Esophagus muscularis mucosa (tissue), 4 donors: ENCODE measurements around the gene AGAP1. TPM values are rescaled to one million over a fixed set of nuclear protein-coding genes. Genes with fewer than 3 reads are reported as not detected.

Experiments used
- DNase-seq: peaks from one replicate; pipeline ENCODE4 v3.0.0-alpha.2; 2017; ENCODE audit errors: extremely low spot score
- H3K27ac ChIP-seq, 4 donors: fragments of 200-600 bp; sonication (generic); replicated peaks in 1 of 4; 1 replicate in 3 of 4; 2 replicates in 1 of 4; pipeline ENCODE4 v1.5.1; 2016 to 2019; ENCODE audit warnings: mild to moderate bottlenecking in 1 of 4
- H3K27me3 ChIP-seq, 4 donors: fragments of 200-600 bp; sonication (generic); one replicate each; pipeline versions ENCODE4 v1.5.1 to v1.6.0; 2016 to 2019
- H3K36me3 ChIP-seq, 4 donors: fragments of 200-600 bp; sonication (generic); one replicate each; pipeline ENCODE4 v1.5.1; 2016 to 2019
- H3K4me1 ChIP-seq, 4 donors: fragments of 200-600 bp; sonication (generic); one replicate each; pipeline ENCODE4 v1.5.1; 2016 to 2019
- H3K4me3 ChIP-seq, 4 donors: fragments of 200-600 bp; sonication (generic); 1 replicate in 2 of 4; 2 replicates in 2 of 4; pipeline ENCODE4 v1.5.1; 2016 to 2019; ENCODE audit warnings: mild to moderate bottlenecking in 4 of 4, moderate library complexity in 1 of 4
- H3K9me3 ChIP-seq, 4 donors: fragments of 200-600 bp; sonication (generic); 1 replicate in 3 of 4; 2 replicates in 1 of 4; pipeline ENCODE4 v1.5.1; 2016 to 2019
- EP300 ChIP-seq: sonication (generic); formaldehyde crosslinking; IDR thresholded peaks from one replicate; pipeline ENCODE4 v1.6.1; 2017; ENCODE audit warnings: antibody characterized with exemption
- POLR2A ChIP-seq: fragments of 450-650 bp; IDR thresholded peaks from one replicate; pipeline ENCODE4 v1.6.1; 2017; ENCODE audit warnings: antibody characterized with exemption, moderate library complexity, mild to moderate bottlenecking, low read depth
- POLR2AphosphoS5 ChIP-seq, 2 donors: sonication (generic); formaldehyde crosslinking; IDR thresholded peaks; one replicate each; pipeline ENCODE4 v1.6.1; 2017; ENCODE audit warnings: antibody characterized with exemption in 2 of 2
- WGBS: methylation state at CpG from one replicate; pipeline ENCODE4 v1.1.5; 2018; 5-methylcytosine and 5-hydroxymethylcytosine counted together
- intact Hi-C: fragments of 100-400 bp; cut with DNase I; formaldehyde crosslinking; loops from one replicate; pipeline ENCODE4 v1.15.1; 2023
- total RNA-seq, 4 donors: library from RNA; depleted of rRNA; stranded (reverse); fragments of >200 nt; gene quantifications; one replicate each; pipeline versions ENCODE4 v1.1.0 to v1.2.1, GENCODE V29; 2016
- TF ChIP-seq, protein P1 (sequence below), 3 experiments: fragments of 200-600 bp in 2 of 3; fragments of 450-650 bp in 1 of 3; sonication (generic) in 2 of 3; IDR thresholded peaks; one replicate each; pipeline ENCODE4 v1.5.1; 2017 to 2019; ENCODE audit warnings: antibody characterized with exemption in 3 of 3, mild to moderate bottlenecking in 2 of 3, moderate library complexity in 1 of 3

AGAP1 gene
- total RNA-seq, 4 donors from 2014 or later = 37.9 to 62.4 (median 47.2) TPM

DNA sequence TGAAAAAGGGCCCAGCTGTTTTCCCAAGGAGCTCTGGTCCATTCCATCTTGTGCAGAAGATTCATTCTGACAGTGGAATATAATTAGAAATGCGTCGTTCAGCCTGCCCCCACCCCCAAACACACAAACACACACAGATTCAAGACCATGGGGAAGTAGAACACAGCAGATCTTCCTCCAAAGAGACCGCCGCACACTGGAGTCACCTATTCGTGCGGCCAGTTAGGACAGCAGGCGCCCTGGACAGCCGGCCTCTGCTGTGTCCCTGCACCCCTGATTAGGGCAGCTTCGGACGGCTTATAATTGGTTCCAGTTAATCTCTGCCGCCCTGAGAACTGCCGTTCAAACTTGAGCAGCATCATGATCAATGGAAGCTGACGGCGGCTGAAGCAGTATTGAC is 558.4 kb downstream of the AGAP1 start:
- TF ChIP-seq, protein P1, sequence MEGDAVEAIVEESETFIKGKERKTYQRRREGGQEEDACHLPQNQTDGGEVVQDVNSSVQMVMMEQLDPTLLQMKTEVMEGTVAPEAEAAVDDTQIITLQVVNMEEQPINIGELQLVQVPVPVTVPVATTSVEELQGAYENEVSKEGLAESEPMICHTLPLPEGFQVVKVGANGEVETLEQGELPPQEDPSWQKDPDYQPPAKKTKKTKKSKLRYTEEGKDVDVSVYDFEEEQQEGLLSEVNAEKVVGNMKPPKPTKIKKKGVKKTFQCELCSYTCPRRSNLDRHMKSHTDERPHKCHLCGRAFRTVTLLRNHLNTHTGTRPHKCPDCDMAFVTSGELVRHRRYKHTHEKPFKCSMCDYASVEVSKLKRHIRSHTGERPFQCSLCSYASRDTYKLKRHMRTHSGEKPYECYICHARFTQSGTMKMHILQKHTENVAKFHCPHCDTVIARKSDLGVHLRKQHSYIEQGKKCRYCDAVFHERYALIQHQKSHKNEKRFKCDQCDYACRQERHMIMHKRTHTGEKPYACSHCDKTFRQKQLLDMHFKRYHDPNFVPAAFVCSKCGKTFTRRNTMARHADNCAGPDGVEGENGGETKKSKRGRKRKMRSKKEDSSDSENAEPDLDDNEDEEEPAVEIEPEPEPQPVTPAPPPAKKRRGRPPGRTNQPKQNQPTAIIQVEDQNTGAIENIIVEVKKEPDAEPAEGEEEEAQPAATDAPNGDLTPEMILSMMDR (IDR thresholded peaks at IDR 0.05) = no peak
- TF ChIP-seq POLR2AphosphoS5 (IDR thresholded peaks at IDR 0.05) (no peak), POLR2A (no peak), EP300 (no peak)
- Histone ChIP-seq H3K27me3 (no peaks in the 10 kb centered on the region), H3K4me1 (no peaks in the 10 kb centered on the region), H3K9me3 (no peaks in the 10 kb centered on the region), H3K4me3 (no peak overlapping the region), H3K27ac (no peak overlapping the region), H3K36me3 (peaks cover 14 to 43% (median 23%) of the 10 kb centered on the region in 4 donors)
- no peak for DNase-seq
- intact Hi-C loops = no loop called here
- WGBS = 90% methylated on average over 10 of the region's 14 CpGs

DNA sequence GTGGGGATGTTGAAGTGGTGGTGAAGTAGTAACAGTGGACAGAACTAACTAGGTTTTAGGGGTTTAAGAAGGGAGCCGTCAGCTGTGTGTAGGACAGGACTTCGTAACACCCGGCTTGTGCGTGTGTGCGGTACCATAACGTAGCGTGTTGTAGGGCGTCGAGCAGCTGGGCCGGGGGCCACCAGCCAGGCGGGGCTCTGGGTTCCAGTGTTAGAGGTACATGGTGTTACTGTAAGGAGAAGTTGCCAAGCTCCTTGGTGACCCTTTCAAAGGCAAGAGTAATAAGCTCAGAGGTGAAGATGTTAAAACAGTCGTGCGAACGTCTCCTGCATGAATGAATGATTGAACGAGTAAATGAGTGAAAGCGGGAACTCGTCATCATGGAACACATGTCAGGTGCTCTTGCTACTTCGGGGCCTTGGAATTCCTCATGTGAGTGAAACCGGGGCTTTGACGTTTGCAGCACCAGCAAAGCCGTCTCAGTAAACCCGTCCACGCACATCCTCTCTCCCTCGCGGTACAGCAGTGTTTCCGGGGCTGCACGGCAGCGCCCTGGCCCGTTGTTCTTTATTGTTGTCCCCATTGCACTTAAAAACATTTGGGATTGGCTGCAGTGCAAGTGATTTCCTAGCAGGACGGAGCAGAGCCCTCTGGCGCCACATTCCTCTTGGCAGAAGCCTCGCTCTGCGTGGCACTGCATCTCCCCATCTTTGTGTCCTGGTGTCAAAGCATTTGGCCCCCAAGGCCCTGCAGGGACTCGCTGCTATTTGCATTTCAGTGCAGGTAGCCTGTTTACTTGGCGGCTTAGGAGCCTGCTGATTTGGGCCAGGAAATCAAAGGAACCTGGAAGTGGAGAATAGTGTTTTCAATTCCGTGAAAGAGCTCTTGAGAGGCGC is 559.3 kb downstream of the AGAP1 start:
- no peak for DNase-seq
- TF ChIP-seq POLR2AphosphoS5 (IDR thresholded peaks at IDR 0.05) (no peak), POLR2A (no peak), EP300 (no peak)
- TF ChIP-seq, protein P1 (IDR thresholded peaks at IDR 0.05) = no peak
- intact Hi-C loops = no loop called here
- H3K36me3 ChIP-seq = peaks cover 11 to 43% (median 19%) of the 10 kb centered on the region in 4 donors
- peaks cover 0 to 7% (median 5%) of the 10 kb centered on the region in 4 donors for H3K9me3 ChIP-seq
- no peak overlapping the region for H3K27ac ChIP-seq
- no peaks in the 10 kb centered on the region for H3K27me3 ChIP-seq
- no peaks in the 10 kb centered on the region for H3K4me1 ChIP-seq
- WGBS = 83% methylated on average over 36 of the region's 37 CpGs
- H3K4me3 ChIP-seq = no peak overlapping the region

DNA sequence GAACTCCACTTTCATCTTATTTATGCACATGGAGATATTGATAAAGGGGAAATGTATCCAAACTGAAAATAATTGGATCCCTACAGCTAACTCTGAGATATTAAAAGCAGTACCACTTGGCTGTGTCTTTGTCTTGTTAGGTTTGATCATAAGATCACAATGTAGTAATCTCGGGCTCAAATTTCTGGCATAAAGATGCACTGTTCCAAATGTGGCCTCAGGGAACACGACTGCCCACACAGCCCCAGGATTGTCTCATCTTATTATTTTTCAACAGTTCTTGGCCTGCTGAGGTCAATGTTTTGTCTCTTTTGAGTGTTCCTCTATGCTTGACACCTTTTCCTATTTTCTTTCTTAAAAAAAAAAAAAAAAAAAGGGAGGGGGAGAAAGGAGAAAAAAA is 560.3 kb downstream of the AGAP1 start:
- Histone ChIP-seq H3K9me3 (peaks cover 0 to 10% (median 6%) of the 10 kb centered on the region in 4 donors), H3K27me3 (no peaks in the 10 kb centered on the region), H3K4me1 (no peaks in the 10 kb centered on the region), H3K36me3 (peaks cover 2 to 36% (median 10%) of the 10 kb centered on the region in 4 donors), H3K4me3 (no peak overlapping the region), H3K27ac (no peak overlapping the region)
- intact Hi-C loops = no loop called here
- TF ChIP-seq POLR2A (no peak), EP300 (no peak)
- no peak for DNase-seq
- WGBS = 58% methylated on average over 2 of the region's 2 CpGs

DNA sequence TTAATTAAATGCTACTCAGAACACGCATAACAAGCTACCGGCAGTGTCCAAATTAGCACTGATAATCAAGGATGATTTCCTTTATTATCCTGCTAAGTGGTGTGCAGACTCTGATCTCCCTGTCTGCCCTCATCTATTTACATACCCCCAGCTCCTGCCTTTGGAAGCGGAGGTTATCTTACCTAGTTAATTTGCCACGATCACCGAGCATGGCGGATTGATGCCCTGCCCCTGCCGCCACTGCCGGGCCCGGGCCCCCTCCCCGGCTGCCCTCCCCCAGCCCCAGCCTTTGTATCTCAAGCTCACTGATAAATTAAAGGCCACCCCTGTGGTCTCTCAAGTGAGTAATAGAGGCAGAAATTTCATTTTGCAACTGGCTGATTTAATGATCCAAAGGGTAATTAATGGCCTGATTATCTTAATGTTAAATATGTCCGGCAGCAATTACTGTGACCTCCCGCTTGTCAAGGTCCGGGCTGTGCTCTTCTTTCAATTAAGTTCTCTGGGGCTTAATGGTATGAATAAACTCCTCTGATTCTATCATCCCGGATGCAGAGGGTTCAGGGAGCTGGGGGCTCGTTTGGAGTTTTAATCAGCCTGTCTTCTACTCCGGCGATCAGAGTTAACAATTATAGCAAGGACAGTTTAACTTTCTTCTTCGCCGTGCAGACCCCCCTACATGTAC is 560.9 kb downstream of the AGAP1 start:
- H3K4me3 ChIP-seq = no peak overlapping the region
- intact Hi-C loops = no loop called here
- H3K9me3 ChIP-seq = peaks cover 0 to 10% (median 6%) of the 10 kb centered on the region in 4 donors
- 86% methylated on average over 19 of the region's 19 CpGs for WGBS
- TF ChIP-seq EP300 (no peak), POLR2AphosphoS5 (IDR thresholded peaks at IDR 0.05) (no peak), POLR2A (no peak)
- TF ChIP-seq, protein P1 (IDR thresholded peaks at IDR 0.05) = no peak
- no peaks in the 10 kb centered on the region for H3K27me3 ChIP-seq
- no peaks in the 10 kb centered on the region for H3K4me1 ChIP-seq
- no peak for DNase-seq
- H3K36me3 ChIP-seq = peaks cover 0 to 29% (median 5%) of the 10 kb centered on the region in 4 donors
- H3K27ac ChIP-seq = no peak overlapping the region

DNA sequence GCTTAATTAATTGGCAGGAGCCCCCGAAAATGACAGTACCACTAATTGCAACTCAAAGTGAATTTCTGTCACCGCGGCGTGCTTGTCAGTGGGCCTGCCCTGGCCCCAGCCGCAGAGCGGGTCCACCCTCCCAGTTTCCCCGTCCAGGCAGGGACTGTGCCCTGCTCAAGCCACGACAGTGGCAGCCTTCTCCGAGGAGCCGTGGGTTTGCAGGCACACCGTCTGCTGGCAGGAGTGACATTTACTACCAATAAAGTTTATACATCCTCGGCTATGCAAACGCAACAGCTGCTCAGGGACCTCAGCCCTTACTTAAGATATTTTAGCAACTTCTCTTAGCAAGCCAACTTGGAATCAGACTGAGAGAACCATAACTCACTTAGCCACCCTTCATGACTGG is 561.6 kb downstream of the AGAP1 start:
- no peaks in the 10 kb centered on the region for H3K27me3 ChIP-seq
- intact Hi-C loops = no loop called here
- H3K4me1 ChIP-seq = no peaks in the 10 kb centered on the region
- no peak for DNase-seq
- H3K36me3 ChIP-seq = peaks cover 0 to 25% (median 5%) of the 10 kb centered on the region in 4 donors
- TF ChIP-seq POLR2AphosphoS5 (IDR thresholded peaks at IDR 0.05) (no peak), POLR2A (no peak), EP300 (no peak)
- TF ChIP-seq, protein P1 (IDR thresholded peaks at IDR 0.05) = no peak
- peaks cover 0 to 10% (median 6%) of the 10 kb centered on the region in 4 donors for H3K9me3 ChIP-seq
- 80% methylated on average over 13 of the region's 13 CpGs for WGBS
- H3K4me3 ChIP-seq = no peak overlapping the region
- no peak overlapping the region for H3K27ac ChIP-seq
